Right lobe of liver (tissue), 6 donors: ENCODE measurements around the gene GNB1L. TPM values are rescaled to one million over a fixed set of nuclear protein-coding genes. Genes with fewer than 3 reads are reported as not detected.
A peak's percentile ranks its signal among the peaks of the same experiment; 100 is the strongest.

Source experiments
- ATAC-seq, 4 donors: fragments of 200-7000 bp; cut with Tn5 transposase; one replicate each; pipeline ENCODE4 v1.9.1; 2020; ENCODE audit warnings: mild to moderate bottlenecking in 4 of 4, moderate library complexity in 4 of 4
- DNase-seq, 3 donors: peaks; one replicate each; pipeline ENCODE4 v3.0.0-alpha.2; 2020
- H3K27ac ChIP-seq, 3 donors: fragments of 200-600 bp; one replicate each; pipeline ENCODE4 v1.8.0; 2022
- H3K27me3 ChIP-seq, 2 donors: fragments of 200-600 bp; one replicate each; pipeline ENCODE4 v1.8.0; 2022
- H3K36me3 ChIP-seq, 4 donors: fragments of 200-600 bp; sonication (generic) in 1 of 4; one replicate each; pipeline versions ENCODE4 v1.5.1 to v1.8.0; 2017 to 2022; ENCODE audit warnings: control low read depth in 1 of 4
- H3K4me1 ChIP-seq, 4 donors: fragments of 200-600 bp; sonication (generic) in 1 of 4; one replicate each; pipeline versions ENCODE4 v1.5.1 to v1.8.0; 2017 to 2022; ENCODE audit warnings: control low read depth in 1 of 4
- H3K4me3 ChIP-seq, 3 donors: fragments of 200-600 bp; one replicate each; pipeline ENCODE4 v1.8.0; 2022
- H3K9me3 ChIP-seq, 4 donors: fragments of 200-600 bp; sonication (generic) in 1 of 4; one replicate each; pipeline versions ENCODE4 v1.5.1 to v1.8.0; 2017 to 2022; ENCODE audit warnings: control low read depth in 1 of 4
- POLR2A ChIP-seq: fragments of 450-650 bp; IDR thresholded peaks from one replicate; pipeline ENCODE4 v1.6.1; 2017; ENCODE audit warnings: antibody characterized with exemption, mild to moderate bottlenecking
- WGBS: methylation state at CpG from one replicate; pipeline ENCODE4 v1.1.6; 2018; ENCODE audit warnings: low coverage, low lambda C conversion rate; ENCODE audit not compliant: insufficient coverage; ENCODE audit errors: missing lambda C conversion rate; 5-methylcytosine and 5-hydroxymethylcytosine counted together
- intact Hi-C, 2 donors: fragments of 100-400 bp; cut with DNase I; formaldehyde crosslinking; loops; one replicate each; pipeline versions ENCODE4 v1.11.2 to v1.14.1; 2022
- total RNA-seq, 6 experiments: library from RNA; depleted of rRNA in 2 of 6; stranded (reverse); fragments of >200 nt in 2 of 6; fragmentation: NEBNext Ultra II Directional in 3 of 6; extraction: Animal tissue kit (Norgen Biotek cat#: 25700) in 3 of 6; gene quantifications; one replicate each; pipeline versions ENCODE4 v1.1.0 to v1.2.4, GENCODE V29; 2016 to 2023
- TF ChIP-seq, protein P1 (sequence below), 4 donors: fragments of 200-600 bp in 3 of 4; fragments of 450-650 bp in 1 of 4; IDR thresholded peaks; one replicate each; pipeline versions ENCODE4 v1.5.1 to v1.8.0; 2016 to 2022; ENCODE audit warnings: antibody characterized with exemption in 4 of 4, mild to moderate bottlenecking in 2 of 4
- donor health status: DM: no; HTN: yes; CAD: no.
- donor health status: DM: no; HTN: no; CAD: no.
- donor health status: DM: no; HTN: no; CAD: no.
- donor health status: DM: no; HTN: yes; CAD: no.
- donor health status: DM: no; HTN: yes; CAD: no.

Gene GNB1L
- total RNA-seq, 6 experiments from 2014 or later, result 1.4 to 3.2 (median 2.7) TPM

DNA sequence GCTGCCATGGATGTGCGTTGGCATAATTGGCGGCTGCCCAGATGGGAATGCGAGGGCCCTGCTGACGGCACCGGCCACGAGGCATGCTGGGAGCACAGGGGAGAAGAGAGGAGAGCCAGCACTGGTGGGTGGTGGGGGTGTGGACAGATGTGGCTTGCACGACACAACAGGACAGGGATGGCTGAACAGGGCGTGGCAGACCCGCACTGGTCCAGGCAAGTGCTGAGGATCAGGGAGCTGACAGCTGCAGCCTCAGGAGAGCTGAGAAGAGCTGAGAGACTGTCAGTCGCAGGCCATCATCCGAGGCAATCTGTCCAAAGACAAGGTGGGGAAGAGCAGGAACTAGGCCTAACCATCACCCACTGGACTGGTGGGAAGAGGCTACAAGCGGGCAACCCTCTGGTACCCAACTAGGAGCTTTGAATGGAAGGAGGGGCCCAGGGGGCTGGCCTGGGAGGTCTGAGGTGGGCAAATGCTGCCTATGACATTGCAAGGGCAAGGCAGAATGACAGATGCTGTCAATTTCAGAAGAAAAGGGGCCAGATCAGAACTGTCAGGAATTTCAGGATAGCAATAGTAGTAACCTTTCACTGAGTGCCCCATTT, 2.4 kb downstream of the GNB1L start:
- intact Hi-C loops, result no loop called here
- peaks cover 0 to 28% (median 8%) of the 10 kb centered on the region in 4 donors for H3K4me1 ChIP-seq
- no peak overlapping the region for H3K4me3 ChIP-seq
- H3K36me3 ChIP-seq, result peaks cover 0 to 10% (median 3%) of the 10 kb centered on the region in 4 donors
- DNase-seq (peak in 1 of 3 donors; percentile 21), ATAC-seq (no peak)
- WGBS, result 88% methylated on average over 3 of the region's 12 CpGs
- H3K27ac ChIP-seq, result no peak overlapping the region
- no peaks in the 10 kb centered on the region for H3K27me3 ChIP-seq
- no peaks in the 10 kb centered on the region for H3K9me3 ChIP-seq
- TF ChIP-seq, protein P1, sequence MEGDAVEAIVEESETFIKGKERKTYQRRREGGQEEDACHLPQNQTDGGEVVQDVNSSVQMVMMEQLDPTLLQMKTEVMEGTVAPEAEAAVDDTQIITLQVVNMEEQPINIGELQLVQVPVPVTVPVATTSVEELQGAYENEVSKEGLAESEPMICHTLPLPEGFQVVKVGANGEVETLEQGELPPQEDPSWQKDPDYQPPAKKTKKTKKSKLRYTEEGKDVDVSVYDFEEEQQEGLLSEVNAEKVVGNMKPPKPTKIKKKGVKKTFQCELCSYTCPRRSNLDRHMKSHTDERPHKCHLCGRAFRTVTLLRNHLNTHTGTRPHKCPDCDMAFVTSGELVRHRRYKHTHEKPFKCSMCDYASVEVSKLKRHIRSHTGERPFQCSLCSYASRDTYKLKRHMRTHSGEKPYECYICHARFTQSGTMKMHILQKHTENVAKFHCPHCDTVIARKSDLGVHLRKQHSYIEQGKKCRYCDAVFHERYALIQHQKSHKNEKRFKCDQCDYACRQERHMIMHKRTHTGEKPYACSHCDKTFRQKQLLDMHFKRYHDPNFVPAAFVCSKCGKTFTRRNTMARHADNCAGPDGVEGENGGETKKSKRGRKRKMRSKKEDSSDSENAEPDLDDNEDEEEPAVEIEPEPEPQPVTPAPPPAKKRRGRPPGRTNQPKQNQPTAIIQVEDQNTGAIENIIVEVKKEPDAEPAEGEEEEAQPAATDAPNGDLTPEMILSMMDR (IDR thresholded peaks at IDR 0.05), result no peak
- TF ChIP-seq POLR2A, result no peak

DNA sequence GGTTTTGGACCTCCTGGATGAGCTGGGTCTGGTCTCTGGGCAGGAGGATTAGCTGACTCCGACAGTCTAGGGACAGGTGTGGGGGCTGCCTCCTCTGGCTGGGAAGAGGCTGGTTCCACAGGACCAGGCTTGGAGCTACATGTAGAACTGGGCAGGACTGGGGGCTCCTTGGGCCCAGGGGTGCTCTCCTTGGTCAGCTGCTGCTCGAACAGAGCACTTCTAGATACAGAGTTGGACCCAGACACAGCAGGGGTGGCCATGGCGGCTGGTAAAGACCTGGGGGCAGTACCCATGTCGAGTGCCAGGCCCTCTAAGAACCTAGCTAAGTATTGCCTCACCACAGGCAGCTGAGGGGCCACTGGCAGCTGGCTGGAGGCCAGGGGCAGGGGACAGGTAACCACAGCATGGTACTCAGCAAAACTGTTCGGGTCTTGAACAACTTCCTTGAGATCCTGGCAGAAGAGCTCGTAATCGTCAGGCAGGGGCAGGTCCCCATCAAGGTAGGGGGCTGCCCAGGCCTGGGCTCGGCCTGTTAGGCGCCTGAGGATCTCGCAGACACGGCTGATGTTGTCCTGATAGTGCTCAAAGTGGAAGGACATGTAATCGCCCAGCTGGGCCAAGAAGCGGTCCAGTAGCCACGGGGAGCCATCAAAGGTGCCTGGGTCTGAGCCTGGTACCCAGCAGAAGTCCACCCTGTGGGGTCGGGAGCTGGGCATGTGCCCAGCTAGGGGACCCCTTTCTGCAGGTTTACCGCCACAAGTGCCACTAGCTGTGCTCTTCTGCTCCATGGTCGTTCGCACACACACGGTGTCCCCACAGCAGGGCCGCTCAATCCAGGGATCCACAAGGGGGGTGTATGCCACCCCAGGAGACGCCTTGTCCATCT, 3.1 kb downstream of the GNB1L start:
- intact Hi-C loops, result no loop called here
- Histone ChIP-seq H3K4me1 (peaks cover 0 to 28% (median 8%) of the 10 kb centered on the region in 4 donors), H3K9me3 (no peaks in the 10 kb centered on the region)

DNA sequence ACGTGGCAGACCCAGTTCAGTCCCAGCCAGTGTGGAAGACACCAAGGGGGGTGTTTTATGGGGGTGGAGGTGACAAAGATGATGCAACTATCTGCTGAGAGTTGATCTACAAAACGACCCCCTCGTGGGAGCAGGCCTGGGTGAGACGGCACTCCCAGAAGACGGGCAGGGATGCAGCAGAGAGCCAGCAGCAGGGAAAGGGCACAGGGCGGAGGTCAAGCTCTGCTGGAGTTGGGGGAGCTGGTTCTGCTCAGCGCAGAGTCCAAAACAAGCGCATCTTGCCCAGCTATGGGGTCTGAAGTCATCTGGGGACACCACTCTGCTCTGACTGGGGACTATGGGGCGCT, 3.9 kb downstream of the GNB1L start:
- Histone ChIP-seq H3K27ac (no peak overlapping the region), H3K9me3 (no peaks in the 10 kb centered on the region), H3K4me3 (no peak overlapping the region), H3K36me3 (peaks cover 0 to 10% (median 3%) of the 10 kb centered on the region in 4 donors), H3K4me1 (peaks cover 0 to 23% (median 5%) of the 10 kb centered on the region in 4 donors), H3K27me3 (no peaks in the 10 kb centered on the region)
- DNase-seq (no peak), ATAC-seq (no peak)
- 83% methylated on average over 6 of the region's 9 CpGs for WGBS
- TF ChIP-seq, protein P1 (IDR thresholded peaks at IDR 0.05), result no peak
- no peak for TF ChIP-seq POLR2A
- intact Hi-C loops, result no loop called here

More for the DNA sequence above, 3.1 kb downstream of the GNB1L start:
- no peak for DNase-seq
- Histone ChIP-seq H3K36me3 (peaks cover 0 to 10% (median 3%) of the 10 kb centered on the region in 4 donors), H3K27me3 (no peaks in the 10 kb centered on the region), H3K27ac (no peak overlapping the region), H3K4me3 (no peak overlapping the region)
- 100% methylated on average over 1 of the region's 21 CpGs for whole genome bisulfite sequencing
- ATAC-seq, result no peak
- TF ChIP-seq POLR2A, result no peak
- TF ChIP-seq, protein P1 (IDR thresholded peaks at IDR 0.05), result no peak

DNA sequence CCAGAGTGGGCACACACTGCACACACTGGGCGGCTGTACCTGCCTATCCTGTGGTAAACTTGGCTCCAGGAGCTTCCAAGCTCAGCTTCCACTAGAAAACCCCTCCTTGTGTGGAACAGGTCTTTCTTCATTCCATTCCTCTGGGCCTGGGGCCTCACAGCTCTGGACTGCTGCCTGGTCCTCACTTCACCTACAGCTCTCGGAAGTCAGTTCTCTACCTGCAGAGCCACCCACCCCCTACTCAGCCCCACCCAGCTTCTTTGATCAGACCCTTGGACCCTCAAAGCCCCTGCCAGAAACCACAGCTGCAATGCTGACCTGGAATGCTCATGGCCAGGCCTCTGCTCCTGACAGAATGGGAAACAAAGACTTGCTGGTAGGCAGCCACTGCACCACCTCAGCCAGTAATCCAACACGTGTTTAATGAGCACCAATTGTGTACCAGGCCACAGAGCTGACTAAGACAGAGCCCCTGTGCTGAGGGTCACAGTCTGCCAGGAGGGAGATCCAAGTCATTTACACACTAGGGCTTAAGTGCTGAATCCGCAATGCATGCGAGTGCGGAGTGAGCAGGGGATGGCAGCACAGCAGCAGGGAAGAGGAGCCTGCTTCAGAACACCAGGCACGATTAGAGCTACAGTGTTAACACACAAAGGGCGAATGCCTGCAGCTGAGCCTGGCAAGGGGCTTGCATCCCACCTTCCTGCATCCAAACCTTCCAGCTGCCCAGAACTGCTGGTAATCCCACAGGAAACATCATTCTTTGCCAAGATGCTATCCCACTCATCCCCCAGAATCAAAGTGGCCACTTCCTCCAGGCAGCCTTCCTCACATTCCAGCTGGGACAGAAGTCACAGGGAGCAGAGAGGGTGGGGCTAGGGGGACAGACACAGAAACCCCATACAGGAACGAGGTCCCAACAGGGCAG, 4.6 kb downstream of the GNB1L start:
- Histone ChIP-seq H3K9me3 (no peaks in the 10 kb centered on the region), H3K27ac (no peak overlapping the region), H3K4me3 (no peak overlapping the region), H3K27me3 (no peaks in the 10 kb centered on the region), H3K4me1 (peaks cover 0 to 19% (median 5%) of the 10 kb centered on the region in 4 donors), H3K36me3 (peaks cover 0 to 10% (median 3%) of the 10 kb centered on the region in 4 donors)
- ATAC-seq (no peak), DNase-seq (peak in 1 of 3 donors; percentile 20)
- intact Hi-C loops, result loop anchor here in 1 of 2 donors (10.0 kb wide), 1 partner anchor 95 kb away; no protein-coding TSS in a partner anchor
- WGBS, result 82% methylated on average over 6 of the region's 9 CpGs
- TF ChIP-seq, protein P1 (IDR thresholded peaks at IDR 0.05), result no peak
- TF ChIP-seq POLR2A, result no peak
